ENCODE data around the gene FTCDNL1. TPM values are rescaled to one million over a fixed set of nuclear protein-coding genes. Genes with fewer than 3 reads are reported as not detected.

The FTCDNL1 gene
- not detected for polyA plus RNA-seq (2013, experiment 1 of 2)
- 0.46 TPM for polyA plus RNA-seq (2013, experiment 2 of 2)

GRCh38 chr2:199850718-199851500, at the start of gene FTCDNL1:
Gene FTCDNL1, minus strand, starts transcription at chr2:199851192. Its CDS starts 2,230 bp downstream, at chr2:199848962.
- no peak within 1 kb of the TSS for H3K27ac ChIP-seq (ENCODE audit: low read depth, low read length, severe bottlenecking)
- H3K36me3 ChIP-seq (ENCODE audit: control insufficient read depth, insufficient read depth, low read length), result no peaks in the 10 kb centered on the region
- H3K4me3 ChIP-seq (ENCODE audit: extremely low read depth, insufficient read depth, low read length, poor library complexity, severe bottlenecking), result peak within 1 kb of the TSS; percentile 50
- no peaks in the 10 kb centered on the region for H3K9me3 ChIP-seq (ENCODE audit: control insufficient read depth, low read length)
- no peaks in the 10 kb centered on the region for H3K4me1 ChIP-seq (ENCODE audit: control insufficient read depth, insufficient read depth, low read length, poor library complexity, severe bottlenecking)
- 1% methylated on average over 58 to 65 of the region's 80 CpGs for WGBS, 2 experiments (ENCODE audit: insufficient coverage in 2 of 2)

DNA sequence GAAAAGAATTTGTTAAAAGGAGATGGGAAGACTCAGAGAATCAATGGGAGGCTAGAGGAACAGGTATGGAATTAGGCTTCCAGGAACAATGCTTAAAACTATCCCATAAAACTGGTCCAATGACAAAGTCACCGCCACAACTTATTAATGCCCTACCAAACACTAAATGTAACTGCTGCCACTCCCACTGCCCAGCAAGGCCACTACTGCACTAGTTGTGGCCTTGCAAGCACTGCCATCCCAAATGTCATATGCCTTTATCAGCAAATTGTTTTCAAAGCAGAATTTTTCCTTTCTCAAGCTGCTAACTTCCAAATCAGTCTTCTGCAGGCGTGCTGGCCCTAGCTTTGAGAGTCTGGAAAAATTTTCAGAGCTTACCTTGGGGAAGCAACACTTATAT, 45.6 kb upstream of the FTCDNL1 start:
- H3K4me1 ChIP-seq (ENCODE audit: control insufficient read depth, insufficient read depth, low read length, poor library complexity, severe bottlenecking), result no peaks in the 10 kb centered on the region
- 84 to 88% methylated on average over 1 to 2 of the region's 2 CpGs for WGBS, 2 experiments (ENCODE audit: insufficient coverage in 2 of 2)
- H3K27ac ChIP-seq (ENCODE audit: low read depth, low read length, severe bottlenecking), result no peak overlapping the region
- H3K4me3 ChIP-seq (ENCODE audit: extremely low read depth, insufficient read depth, low read length, poor library complexity, severe bottlenecking), result no peak overlapping the region
- no peaks in the 10 kb centered on the region for H3K36me3 ChIP-seq (ENCODE audit: control insufficient read depth, insufficient read depth, low read length)
- no peaks in the 10 kb centered on the region for H3K9me3 ChIP-seq (ENCODE audit: control insufficient read depth, low read length)

- Histone ChIP-seq H3K36me3 (ENCODE audit: control insufficient read depth, insufficient read depth, low read length) (no peaks in the 10 kb centered on the region), H3K4me1 (ENCODE audit: control insufficient read depth, insufficient read depth, low read length, poor library complexity, severe bottlenecking) (no peaks in the 10 kb centered on the region), H3K4me3 (ENCODE audit: extremely low read depth, insufficient read depth, low read length, poor library complexity, severe bottlenecking) (no peak overlapping the region), H3K27ac (ENCODE audit: low read depth, low read length, severe bottlenecking) (no peak overlapping the region), H3K9me3 (ENCODE audit: control insufficient read depth, low read length) (no peaks in the 10 kb centered on the region)
- 73 to 95% methylated on average over 2 of the region's 3 CpGs for WGBS, 2 experiments (ENCODE audit: insufficient coverage in 2 of 2)
These were observed 44.4 kb upstream of the FTCDNL1 start for GRCh38 chr2:199895406-199895805.

GRCh38 chr2:199883474-199884212, 32.7 kb upstream of the FTCDNL1 start:
- peaks cover under 1% of the 10 kb centered on the region for H3K9me3 ChIP-seq (ENCODE audit: control insufficient read depth, low read length)
- H3K4me3 ChIP-seq (ENCODE audit: extremely low read depth, insufficient read depth, low read length, poor library complexity, severe bottlenecking), result no peak overlapping the region
- no peak overlapping the region for H3K27ac ChIP-seq (ENCODE audit: low read depth, low read length, severe bottlenecking)
- H3K36me3 ChIP-seq (ENCODE audit: control insufficient read depth, insufficient read depth, low read length), result no peaks in the 10 kb centered on the region
- WGBS, 2 experiments (ENCODE audit: insufficient coverage in 2 of 2), result 100% methylated on average over 2 of the region's 6 CpGs; no CpG with 5 or more reads in 1 of the 2 experiments
- H3K4me1 ChIP-seq (ENCODE audit: control insufficient read depth, insufficient read depth, low read length, poor library complexity, severe bottlenecking), result no peaks in the 10 kb centered on the region

- peaks cover 5% of the 10 kb centered on the region for H3K9me3 ChIP-seq (ENCODE audit: control insufficient read depth, low read length)
- H3K36me3 ChIP-seq (ENCODE audit: control insufficient read depth, insufficient read depth, low read length), result no peaks in the 10 kb centered on the region
- no peak overlapping the region for H3K27ac ChIP-seq (ENCODE audit: low read depth, low read length, severe bottlenecking)
- no peaks in the 10 kb centered on the region for H3K4me1 ChIP-seq (ENCODE audit: control insufficient read depth, insufficient read depth, low read length, poor library complexity, severe bottlenecking)
- H3K4me3 ChIP-seq (ENCODE audit: extremely low read depth, insufficient read depth, low read length, poor library complexity, severe bottlenecking), result no peak overlapping the region
These were observed 31.7 kb upstream of the FTCDNL1 start for GRCh38 chr2:199882667-199883066.

DNA sequence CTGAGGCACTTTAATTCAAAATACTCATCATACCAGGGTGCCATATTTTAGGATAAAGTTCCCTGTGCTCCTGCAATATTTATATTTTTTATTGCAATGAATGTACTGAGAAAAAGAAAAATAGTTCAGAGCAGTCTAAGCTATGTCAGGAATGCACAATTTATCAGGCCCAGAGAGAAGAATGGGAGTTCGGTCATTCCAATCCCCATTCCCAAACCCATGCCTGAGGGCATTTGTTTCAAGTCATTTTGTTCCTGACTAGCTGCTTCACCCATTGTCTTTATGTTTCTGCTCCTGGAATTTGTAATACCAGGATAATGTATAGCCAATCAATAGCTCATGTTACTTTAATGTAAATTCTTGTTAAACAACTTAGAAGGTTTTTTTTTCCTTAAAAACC, 24.4 kb upstream of the FTCDNL1 start:
- no peaks in the 10 kb centered on the region for H3K36me3 ChIP-seq (ENCODE audit: control insufficient read depth, insufficient read depth, low read length)
- H3K27ac ChIP-seq (ENCODE audit: low read depth, low read length, severe bottlenecking), result no peak overlapping the region
- H3K9me3 ChIP-seq (ENCODE audit: control insufficient read depth, low read length), result peaks cover 19% of the 10 kb centered on the region
- WGBS, 2 experiments (ENCODE audit: insufficient coverage in 2 of 2), result 80% methylated on average over 1 of the region's 1 CpG; no CpG with 5 or more reads in 1 of the 2 experiments
- no peak overlapping the region for H3K4me3 ChIP-seq (ENCODE audit: extremely low read depth, insufficient read depth, low read length, poor library complexity, severe bottlenecking)
- H3K4me1 ChIP-seq (ENCODE audit: control insufficient read depth, insufficient read depth, low read length, poor library complexity, severe bottlenecking), result no peaks in the 10 kb centered on the region

- H3K4me1 ChIP-seq (ENCODE audit: control insufficient read depth, insufficient read depth, low read length, poor library complexity, severe bottlenecking), result no peaks in the 10 kb centered on the region
- no peaks in the 10 kb centered on the region for H3K36me3 ChIP-seq (ENCODE audit: control insufficient read depth, insufficient read depth, low read length)
- H3K27ac ChIP-seq (ENCODE audit: low read depth, low read length, severe bottlenecking), result no peak overlapping the region
- H3K9me3 ChIP-seq (ENCODE audit: control insufficient read depth, low read length), result peaks cover 19% of the 10 kb centered on the region
- WGBS, 2 experiments (ENCODE audit: insufficient coverage in 2 of 2), result 86 to 100% methylated on average over 1 of the region's 1 CpG
- H3K4me3 ChIP-seq (ENCODE audit: extremely low read depth, insufficient read depth, low read length, poor library complexity, severe bottlenecking), result no peak overlapping the region
These were observed 23.2 kb upstream of the FTCDNL1 start for GRCh38 chr2:199874209-199874608.

DNA sequence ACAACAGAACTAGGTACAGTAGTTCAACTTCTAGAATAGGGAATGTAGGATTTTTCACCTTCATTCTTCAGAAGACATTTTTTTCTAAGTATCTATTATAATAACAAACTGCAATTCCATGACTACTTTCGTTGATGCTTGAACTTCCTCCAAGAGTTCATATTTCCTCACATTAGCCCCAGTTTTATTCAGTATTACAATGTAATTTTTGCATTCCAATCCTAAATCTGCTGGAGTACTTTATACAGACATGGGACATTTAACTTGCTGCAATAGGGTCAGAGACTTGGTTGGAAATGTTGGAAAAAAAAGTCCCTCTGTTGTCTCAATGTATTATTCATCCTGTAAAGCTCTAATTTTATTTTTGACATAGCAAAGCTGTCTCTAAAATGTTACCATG, 19.6 kb upstream of the FTCDNL1 start:
- H3K36me3 ChIP-seq (ENCODE audit: control insufficient read depth, insufficient read depth, low read length), result no peaks in the 10 kb centered on the region
- H3K4me3 ChIP-seq (ENCODE audit: extremely low read depth, insufficient read depth, low read length, poor library complexity, severe bottlenecking), result no peak overlapping the region
- H3K27ac ChIP-seq (ENCODE audit: low read depth, low read length, severe bottlenecking), result no peak overlapping the region
- WGBS, 2 experiments (ENCODE audit: insufficient coverage in 2 of 2), result no CpG with 5 or more reads among the region's 1 CpG
- H3K4me1 ChIP-seq (ENCODE audit: control insufficient read depth, insufficient read depth, low read length, poor library complexity, severe bottlenecking), result peaks cover 2% of the 10 kb centered on the region
- H3K9me3 ChIP-seq (ENCODE audit: control insufficient read depth, low read length), result peaks cover 13% of the 10 kb centered on the region

DNA sequence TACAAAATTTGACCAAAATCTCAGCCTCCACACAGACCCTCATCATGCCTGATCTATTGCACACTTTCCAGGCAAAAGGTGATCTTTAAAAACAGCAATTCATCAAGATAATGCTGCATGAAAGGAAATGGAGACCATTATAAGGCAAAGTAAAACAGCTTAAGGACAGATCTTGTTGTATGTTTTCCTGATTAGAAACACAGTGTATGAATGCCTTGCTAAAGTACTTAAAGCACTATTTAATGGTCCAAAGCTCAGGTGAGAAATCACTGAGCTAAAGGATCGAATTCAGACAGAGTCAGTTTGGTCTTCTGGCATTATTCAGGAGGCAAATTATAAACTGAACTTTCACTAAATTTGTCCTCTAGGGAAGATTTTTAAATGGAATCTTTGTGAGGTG, 18.7 kb upstream of the FTCDNL1 start:
- 0 to 13% methylated on average over 1 of the region's 1 CpG for WGBS, 2 experiments (ENCODE audit: insufficient coverage in 2 of 2)
- Histone ChIP-seq H3K36me3 (ENCODE audit: control insufficient read depth, insufficient read depth, low read length) (no peaks in the 10 kb centered on the region), H3K27ac (ENCODE audit: low read depth, low read length, severe bottlenecking) (no peak overlapping the region)

GRCh38 chr2:199869227-199869541, 18.2 kb upstream of the FTCDNL1 start:
- no peak overlapping the region for H3K4me3 ChIP-seq (ENCODE audit: extremely low read depth, insufficient read depth, low read length, poor library complexity, severe bottlenecking)
- no CpG with 5 or more reads among the region's 1 CpG for WGBS, 2 experiments (ENCODE audit: insufficient coverage in 2 of 2)
- no peak overlapping the region for H3K27ac ChIP-seq (ENCODE audit: low read depth, low read length, severe bottlenecking)
- H3K9me3 ChIP-seq (ENCODE audit: control insufficient read depth, low read length), result peaks cover 5% of the 10 kb centered on the region
- H3K4me1 ChIP-seq (ENCODE audit: control insufficient read depth, insufficient read depth, low read length, poor library complexity, severe bottlenecking), result peaks cover 2% of the 10 kb centered on the region
- no peaks in the 10 kb centered on the region for H3K36me3 ChIP-seq (ENCODE audit: control insufficient read depth, insufficient read depth, low read length)

More for the DNA sequence above, 18.7 kb upstream of the FTCDNL1 start:
- H3K4me3 ChIP-seq (ENCODE audit: extremely low read depth, insufficient read depth, low read length, poor library complexity, severe bottlenecking), result no peak overlapping the region
- peaks cover 2% of the 10 kb centered on the region for H3K4me1 ChIP-seq (ENCODE audit: control insufficient read depth, insufficient read depth, low read length, poor library complexity, severe bottlenecking)
- H3K9me3 ChIP-seq (ENCODE audit: control insufficient read depth, low read length), result peaks cover 10% of the 10 kb centered on the region
